Tibial artery (tissue), 4 donors: Measurements from ENCODE around the gene SCGB1C2.

Source experiments
- DNase-seq, 2 donors: peaks; one replicate each; pipeline ENCODE4 v3.0.0-alpha.2; 2019
- H3K27ac ChIP-seq, 2 donors: fragments of 200-600 bp; sonication (generic) in 1 of 2; 1 replicate in 1 of 2; 2 replicates in 1 of 2; pipeline ENCODE4 v1.5.1; 2018 to 2019; ENCODE audit warnings: mild to moderate bottlenecking in 1 of 2
- H3K27me3 ChIP-seq, 2 donors: fragments of 200-600 bp; sonication (generic) in 1 of 2; one replicate each; pipeline versions ENCODE4 v1.5.1 to v1.6.0; 2016 to 2019
- H3K36me3 ChIP-seq, 3 donors: fragments of 200-600 bp; sonication (generic) in 2 of 3; one replicate each; pipeline ENCODE4 v1.5.1; 2016 to 2019; ENCODE audit warnings: mild to moderate bottlenecking in 2 of 3
- H3K4me1 ChIP-seq, 4 donors: fragments of 200-600 bp; sonication (generic) in 2 of 4; 1 replicate in 3 of 4; 2 replicates in 1 of 4; pipeline ENCODE4 v1.5.1; 2016 to 2019
- H3K4me3 ChIP-seq, 2 donors: fragments of 200-600 bp; sonication (generic) in 1 of 2; 1 replicate in 1 of 2; 2 replicates in 1 of 2; pipeline ENCODE4 v1.5.1; 2018 to 2019; ENCODE audit warnings: mild to moderate bottlenecking in 2 of 2
- H3K9me3 ChIP-seq, 3 donors: fragments of 200-600 bp; sonication (generic) in 1 of 3; one replicate each; pipeline ENCODE4 v1.5.1; 2016 to 2019
- CTCF ChIP-seq, 2 experiments: fragments of 200-600 bp in 1 of 2; fragments of 450-650 bp in 1 of 2; IDR thresholded peaks; one replicate each; pipeline ENCODE4 v1.5.1; 2017 to 2019; ENCODE audit warnings: antibody characterized with exemption in 2 of 2, mild to moderate bottlenecking in 1 of 2, moderate library complexity in 1 of 2
- intact Hi-C: fragments of 100-400 bp; cut with DNase I; formaldehyde crosslinking; loops from one replicate; pipeline ENCODE4 v1.15.0; 2023; ENCODE audit warnings: low total_unique reads

Gene SCGB1C2

DNA sequence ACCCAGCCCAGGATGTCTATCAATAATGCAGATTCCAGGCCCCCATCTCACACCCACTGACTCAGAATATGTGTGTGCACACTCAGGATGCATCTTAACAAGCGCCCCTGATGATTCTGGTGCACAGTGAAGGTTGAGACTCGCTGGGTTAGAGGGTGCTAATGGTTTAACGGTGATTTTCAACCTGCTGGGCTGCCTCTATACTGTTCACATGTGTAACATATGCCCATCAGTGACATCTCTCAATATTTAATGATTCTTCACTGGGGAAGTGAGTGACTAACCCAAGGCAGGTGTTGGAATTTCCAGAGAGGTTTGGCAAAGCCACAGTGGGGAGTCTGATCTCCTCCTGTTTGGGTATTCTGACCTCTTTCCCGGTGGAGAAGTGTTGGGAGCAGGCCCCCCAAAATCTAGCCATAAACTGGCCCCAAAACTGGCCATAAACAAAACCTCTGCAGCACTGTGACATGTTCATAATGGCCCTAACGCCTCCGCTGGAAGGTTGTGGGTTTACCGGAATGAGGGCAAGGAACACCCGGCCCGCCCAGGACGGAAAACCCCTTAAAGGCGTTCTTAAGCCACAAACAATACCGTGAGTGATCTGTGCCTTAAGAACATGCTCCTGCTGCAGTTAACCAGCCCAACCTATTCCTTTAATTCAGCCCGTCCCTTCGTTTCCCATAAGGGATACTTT, 48.2 kb downstream of the SCGB1C2 start:
- no peaks in the 10 kb centered on the region for H3K36me3 ChIP-seq
- H3K4me1 ChIP-seq = peaks cover 0 to 11% (median 5%) of the 10 kb centered on the region in 4 donors
- no peaks in the 10 kb centered on the region for H3K9me3 ChIP-seq
- no peak overlapping the region for H3K4me3 ChIP-seq
- peaks cover 0 to 44% of the 10 kb centered on the region in 2 donors for H3K27me3 ChIP-seq
- H3K27ac ChIP-seq = no peak overlapping the region
- no peak for DNase-seq
- intact Hi-C loops = no loop called here
- TF ChIP-seq CTCF (IDR thresholded peaks at IDR 0.05) = no peak

DNA sequence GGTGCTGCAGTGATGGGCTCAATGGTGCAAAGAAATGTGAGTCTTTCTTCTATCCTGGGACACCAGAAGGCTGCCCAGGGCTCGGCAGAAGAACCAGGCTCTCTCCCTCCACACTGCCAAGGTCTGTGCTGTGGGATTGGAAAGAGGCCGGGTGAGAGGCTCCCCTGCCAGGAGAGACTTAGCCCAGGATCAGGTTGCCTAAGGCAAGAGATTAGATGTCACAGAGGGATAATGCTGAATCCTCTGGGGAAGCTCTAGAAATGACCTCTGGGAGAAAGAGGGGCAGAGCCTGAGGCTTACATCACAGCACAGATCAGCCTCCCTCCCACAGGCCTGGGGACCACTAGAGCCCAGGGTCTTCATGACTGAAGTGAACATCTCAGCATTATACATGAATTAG, 49.8 kb downstream of the SCGB1C2 start:
- Histone ChIP-seq H3K9me3 (no peaks in the 10 kb centered on the region), H3K4me3 (no peak overlapping the region), H3K27me3 (peaks cover 0 to 30% of the 10 kb centered on the region in 2 donors), H3K4me1 (no peaks in the 10 kb centered on the region), H3K27ac (no peak overlapping the region), H3K36me3 (no peaks in the 10 kb centered on the region)
- intact Hi-C loops = no loop called here
- TF ChIP-seq CTCF (IDR thresholded peaks at IDR 0.05) = no peak
- no peak for DNase-seq
